Spinal cord (tissue), 10 donors: ENCODE measurements around the gene COL9A3. TPM values are rescaled to one million over a fixed set of nuclear protein-coding genes. Genes with fewer than 3 reads are reported as not detected.

Source experiments
- DNase-seq, 6 donors: peaks; one replicate each; pipeline versions ENCODE4 v3.0.0 to v3.0.0-alpha.2; 2013 to 2015; ENCODE audit warnings: low spot score in 6 of 6, low read depth in 4 of 6
- H3K27ac ChIP-seq: one replicate; pipeline ENCODE4 v1.5.1; 2013; ENCODE audit warnings: low read depth, low read length, control low read depth
- H3K27me3 ChIP-seq: one replicate; pipeline ENCODE4 v1.6.1; 2013; ENCODE audit warnings: low read length; ENCODE audit not compliant: control insufficient read depth, insufficient read depth
- H3K36me3 ChIP-seq: one replicate; pipeline ENCODE4 v1.6.1; 2013; ENCODE audit warnings: low read length; ENCODE audit not compliant: control insufficient read depth, insufficient read depth
- H3K4me1 ChIP-seq: one replicate; pipeline ENCODE4 v1.6.1; 2013; ENCODE audit warnings: low read length; ENCODE audit not compliant: control insufficient read depth, insufficient read depth
- H3K4me3 ChIP-seq: one replicate; pipeline ENCODE4 v1.5.1; 2013; ENCODE audit warnings: low read depth, low read length, control low read depth
- H3K9me3 ChIP-seq: one replicate; pipeline ENCODE4 v1.6.1; 2013; ENCODE audit warnings: low read length; ENCODE audit not compliant: control insufficient read depth, insufficient read depth
- WGBS: methylation state at CpG from one replicate; pipeline ENCODE4 v1.1.5; 2013; ENCODE audit warnings: missing lambda C conversion rate; ENCODE audit not compliant: insufficient coverage; 5-methylcytosine and 5-hydroxymethylcytosine counted together
- polyA plus RNA-seq, 2 donors: library from polyadenylated mRNA; unstranded; fragments of 120-200 nt; gene quantifications; one replicate each; pipeline ENCODE4 v1.2.1, GENCODE V29; 2013; ENCODE audit not compliant: insufficient read length in 2 of 2
- total RNA-seq, 2 donors: library from RNA; depleted of rRNA in 1 of 2; stranded (reverse); fragments of 120-200 nt in 1 of 2; fragments of >200 nt in 1 of 2; gene quantifications; one replicate each; pipeline versions ENCODE4 v1.2.3 to v1.2.4, GENCODE V29; 2013 to 2014
- donor health status: healthy.

The COL9A3 gene
- total and polyA plus RNA-seq, 4 donors: 33.5 to 151 (median 57.4) TPM

- H3K27me3 ChIP-seq: no peaks in the 10 kb centered on the region
- H3K36me3 ChIP-seq: peaks cover 56% of the 10 kb centered on the region
- no peak for DNase-seq
- peaks cover 50% of the 10 kb centered on the region for H3K4me1 ChIP-seq
- no peak overlapping the region for H3K27ac ChIP-seq
- H3K4me3 ChIP-seq: no peak overlapping the region
- no peaks in the 10 kb centered on the region for H3K9me3 ChIP-seq
- WGBS: 87% methylated on average over 16 of the region's 29 CpGs
Observed at GRCh38 chr20:62828511-62829230, 11.8 kb downstream of the COL9A3 start.

DNA sequence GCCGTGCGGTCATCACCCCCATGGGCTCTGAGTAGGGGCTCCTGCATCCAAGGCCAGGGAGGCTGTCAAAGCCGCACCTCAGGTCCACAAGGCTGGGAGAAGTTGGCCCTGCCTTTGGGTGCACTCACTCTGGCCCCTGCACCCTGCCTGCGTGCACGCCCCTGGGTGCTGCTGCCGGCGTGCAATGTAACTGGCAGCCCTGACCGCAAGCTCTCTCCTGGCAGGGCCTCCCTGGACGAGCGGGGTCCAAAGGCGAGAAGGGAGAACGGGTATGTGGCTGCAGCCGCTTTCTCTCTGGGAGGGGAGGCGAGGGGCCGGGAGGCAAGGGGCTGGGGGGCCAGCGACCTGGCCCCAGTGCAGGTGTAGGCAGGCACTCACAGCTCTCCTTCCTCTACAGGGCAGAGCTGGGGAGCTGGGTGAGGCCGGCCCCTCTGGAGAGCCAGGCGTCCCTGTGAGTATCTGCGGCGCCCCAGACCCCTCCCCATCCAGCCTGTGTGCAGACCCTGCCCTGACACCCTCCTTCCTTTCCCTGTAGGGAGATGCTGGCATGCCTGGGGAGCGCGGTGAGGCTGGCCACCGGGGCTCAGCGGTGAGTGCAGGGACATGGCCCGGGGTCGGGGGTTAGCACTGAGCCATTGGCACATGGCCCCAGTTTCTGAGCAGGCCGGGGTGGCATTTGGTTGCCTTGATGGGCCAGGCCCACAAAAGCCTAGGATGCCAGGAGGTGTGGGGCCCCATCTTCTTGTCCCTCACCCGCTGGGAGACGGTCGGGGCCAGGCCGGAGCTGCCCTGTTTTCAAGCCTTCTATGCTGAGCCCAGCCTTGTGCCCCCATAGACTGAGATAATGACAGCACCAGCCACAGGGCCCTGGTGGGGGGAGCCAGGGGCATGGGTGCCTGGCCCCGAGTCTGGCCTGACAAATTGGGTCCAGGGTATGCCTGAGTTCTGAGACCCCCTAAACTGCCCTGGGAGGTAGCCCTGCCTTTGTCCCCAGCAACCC, 12.7 kb downstream of the COL9A3 start:
- no peaks in the 10 kb centered on the region for H3K9me3 ChIP-seq
- H3K27ac ChIP-seq: no peak overlapping the region
- WGBS: 95% methylated on average over 27 of the region's 32 CpGs
- H3K4me3 ChIP-seq: no peak overlapping the region
- H3K36me3 ChIP-seq: peaks cover 51% of the 10 kb centered on the region
- H3K4me1 ChIP-seq: peaks cover 41% of the 10 kb centered on the region
- no peaks in the 10 kb centered on the region for H3K27me3 ChIP-seq
- no peak for DNase-seq

GRCh38 chr20:62830251-62830650, 13.4 kb downstream of the COL9A3 start:
- peaks cover 51% of the 10 kb centered on the region for H3K36me3 ChIP-seq
- WGBS: 98% methylated on average over 8 of the region's 14 CpGs
- H3K9me3 ChIP-seq: no peaks in the 10 kb centered on the region
- no peak overlapping the region for H3K27ac ChIP-seq
- peaks cover 34% of the 10 kb centered on the region for H3K4me1 ChIP-seq
- DNase-seq: no peak
- H3K27me3 ChIP-seq: no peaks in the 10 kb centered on the region
- no peak overlapping the region for H3K4me3 ChIP-seq

DNA sequence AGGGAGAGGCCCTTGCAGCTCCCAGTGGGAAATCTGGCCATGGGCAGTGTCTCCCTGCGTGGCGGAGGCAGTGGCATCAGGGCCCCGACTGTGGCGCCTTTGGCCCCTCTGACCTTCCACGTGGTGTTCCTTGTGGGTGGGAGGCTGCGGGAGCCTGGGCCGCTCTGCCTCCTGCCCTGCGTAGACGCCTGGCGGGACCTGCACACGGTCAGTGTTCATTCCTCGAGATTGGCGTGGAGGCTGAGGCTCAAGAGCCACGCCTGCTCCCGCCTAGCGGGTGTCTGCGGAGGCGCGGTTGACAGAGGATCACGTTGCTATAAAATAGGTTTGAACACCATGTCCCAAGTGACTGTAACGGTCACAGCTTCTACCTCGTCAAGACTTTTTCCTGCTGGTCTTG, 14.0 kb downstream of the COL9A3 start:
- Histone ChIP-seq H3K4me3 (no peak overlapping the region), H3K9me3 (no peaks in the 10 kb centered on the region), H3K36me3 (peaks cover 49% of the 10 kb centered on the region), H3K27ac (no peak overlapping the region), H3K4me1 (peaks cover 28% of the 10 kb centered on the region), H3K27me3 (no peaks in the 10 kb centered on the region)
- no peak for DNase-seq
- WGBS: 84% methylated on average over 21 of the region's 22 CpGs

GRCh38 chr20:62831361-62831788, 14.5 kb downstream of the COL9A3 start:
- no peak for DNase-seq
- no peaks in the 10 kb centered on the region for H3K27me3 ChIP-seq
- 83% methylated on average over 5 of the region's 10 CpGs for WGBS
- no peak overlapping the region for H3K4me3 ChIP-seq
- peaks cover 29% of the 10 kb centered on the region for H3K4me1 ChIP-seq
- peaks cover 49% of the 10 kb centered on the region for H3K36me3 ChIP-seq
- no peaks in the 10 kb centered on the region for H3K9me3 ChIP-seq
- H3K27ac ChIP-seq: no peak overlapping the region

DNA sequence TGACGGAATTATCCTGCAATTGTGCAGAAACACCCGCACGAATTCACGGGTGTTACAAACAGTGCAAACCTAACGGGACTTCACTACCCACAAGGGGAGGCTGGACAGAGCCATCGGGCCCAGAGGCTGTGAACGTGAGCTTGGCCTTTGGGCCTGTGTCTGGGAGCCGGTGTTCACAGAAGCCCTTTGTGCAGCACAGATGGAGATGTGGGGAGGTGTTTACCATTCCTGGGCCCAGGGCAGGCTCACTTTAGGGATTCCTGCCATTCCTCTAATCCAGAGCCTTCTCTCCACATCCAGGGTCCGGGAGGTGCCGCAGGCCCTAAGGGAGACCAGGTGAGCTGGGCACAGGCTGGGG, 15.0 kb downstream of the COL9A3 start:
- Histone ChIP-seq H3K27ac (no peak overlapping the region), H3K4me1 (peaks cover 29% of the 10 kb centered on the region), H3K4me3 (no peak overlapping the region), H3K27me3 (no peaks in the 10 kb centered on the region), H3K9me3 (no peaks in the 10 kb centered on the region), H3K36me3 (peaks cover 47% of the 10 kb centered on the region)
- no peak for DNase-seq
- 73% methylated on average over 8 of the region's 10 CpGs for WGBS

DNA sequence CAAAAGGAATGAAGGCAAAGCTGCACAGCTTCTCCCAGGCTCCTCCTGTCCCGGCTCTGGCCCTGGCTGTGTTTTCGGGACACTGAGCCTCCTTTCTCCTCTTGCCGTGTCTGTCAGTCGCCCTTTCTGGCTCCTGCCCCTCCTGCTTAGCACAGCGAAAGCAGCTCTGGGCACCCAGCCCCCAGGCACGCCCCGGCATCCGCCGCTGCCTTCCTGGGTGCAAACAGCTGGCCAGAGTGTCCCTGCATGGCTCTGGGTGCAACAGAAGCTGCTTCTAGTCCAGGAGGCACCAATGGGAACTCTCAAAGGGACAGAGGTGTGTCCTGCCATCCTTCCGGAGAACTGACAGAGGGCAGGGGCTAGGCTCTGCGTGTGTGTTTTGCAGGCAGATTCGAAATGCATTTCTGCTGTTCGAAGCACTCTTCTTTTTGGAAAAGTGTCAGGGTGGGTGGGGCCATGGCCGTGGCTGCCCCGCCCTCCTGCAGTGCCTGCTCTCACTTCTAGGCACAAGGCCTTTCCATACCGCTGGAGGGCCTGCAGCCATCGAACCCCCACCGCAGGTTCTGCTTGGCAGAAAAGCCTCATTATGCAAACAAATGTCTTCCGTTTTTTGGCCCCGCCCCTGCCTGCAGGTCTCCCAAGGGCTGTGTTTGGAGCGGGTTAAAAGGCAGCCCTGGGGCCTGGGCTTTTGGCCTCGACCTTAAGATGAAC, 15.5 kb downstream of the COL9A3 start:
- H3K4me3 ChIP-seq: no peak overlapping the region
- H3K27me3 ChIP-seq: no peaks in the 10 kb centered on the region
- H3K27ac ChIP-seq: no peak overlapping the region
- peaks cover 46% of the 10 kb centered on the region for H3K36me3 ChIP-seq
- peak in 1 of 6 donors; percentile 71 for DNase-seq
- 43% methylated on average over 21 of the region's 22 CpGs for WGBS
- H3K4me1 ChIP-seq: peaks cover 29% of the 10 kb centered on the region
- H3K9me3 ChIP-seq: no peaks in the 10 kb centered on the region

DNA sequence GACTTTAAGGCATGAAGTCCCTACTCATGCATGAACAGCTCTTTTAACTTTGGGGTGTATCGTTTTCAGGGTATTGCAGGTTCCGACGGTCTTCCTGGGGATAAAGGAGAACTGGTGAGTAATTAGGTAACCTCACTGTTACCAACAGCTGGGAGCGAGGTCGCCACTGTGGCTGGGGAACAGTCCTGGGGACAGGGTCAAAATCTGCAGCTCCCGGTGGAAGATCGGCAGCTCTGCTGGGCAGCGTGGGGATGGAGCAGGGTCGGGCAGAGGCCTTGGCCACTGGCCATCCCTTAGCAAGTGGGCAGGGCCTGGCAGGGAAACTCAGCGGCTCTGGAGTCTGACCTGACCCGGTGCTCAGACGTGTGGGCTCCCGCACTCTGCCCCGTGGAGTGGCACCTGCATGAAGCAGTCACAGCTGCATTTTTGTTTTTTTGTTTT, 16.1 kb downstream of the COL9A3 start:
- Histone ChIP-seq H3K9me3 (no peaks in the 10 kb centered on the region), H3K27ac (no peak overlapping the region), H3K36me3 (peaks cover 41% of the 10 kb centered on the region), H3K4me3 (no peak overlapping the region), H3K4me1 (peaks cover 29% of the 10 kb centered on the region), H3K27me3 (no peaks in the 10 kb centered on the region)
- 45% methylated on average over 13 of the region's 14 CpGs for WGBS
- no peak for DNase-seq

DNA sequence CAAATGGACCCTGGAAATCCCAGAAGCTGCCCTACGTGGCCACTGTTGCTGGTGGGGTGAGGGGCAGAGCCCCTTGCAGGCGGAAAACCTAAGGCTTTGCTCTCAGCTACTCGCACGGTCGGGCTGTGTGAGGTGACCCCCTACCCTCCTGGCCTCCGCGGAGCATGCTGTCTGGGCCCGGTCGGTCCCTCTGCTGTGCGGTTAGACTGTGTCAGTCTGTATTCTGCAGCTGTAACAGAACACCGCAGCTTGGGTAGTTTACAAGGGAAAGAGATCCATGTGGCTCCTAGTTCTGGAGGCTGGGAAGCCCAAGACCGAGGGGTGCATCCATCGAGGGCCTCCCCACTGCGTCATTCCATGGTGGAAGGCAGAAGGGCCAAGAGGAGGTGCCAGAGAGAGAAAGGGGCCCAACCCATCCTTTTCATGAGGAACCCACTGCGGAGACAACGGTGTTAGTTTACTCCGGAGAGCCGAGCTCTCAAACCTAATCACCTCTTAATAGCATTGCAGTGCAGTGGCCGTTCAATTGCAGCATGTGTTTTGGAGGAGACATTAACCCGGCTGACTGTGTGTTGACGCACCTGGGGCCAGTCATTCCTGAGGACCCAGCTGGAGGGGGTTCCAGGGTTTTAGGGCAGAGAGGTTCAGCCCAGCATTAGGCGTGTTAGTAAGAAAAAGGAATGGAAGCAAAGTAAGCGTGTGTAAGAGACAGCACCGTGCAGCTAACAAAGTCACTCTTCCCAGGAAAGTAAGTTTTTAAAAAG, 18.3 kb downstream of the COL9A3 start:
- H3K27ac ChIP-seq: no peak overlapping the region
- H3K27me3 ChIP-seq: no peaks in the 10 kb centered on the region
- no peak for DNase-seq
- no peaks in the 10 kb centered on the region for H3K9me3 ChIP-seq
- WGBS: 79% methylated on average over 18 of the region's 24 CpGs
- H3K36me3 ChIP-seq: peaks cover 30% of the 10 kb centered on the region
- peaks cover 28% of the 10 kb centered on the region for H3K4me1 ChIP-seq
- H3K4me3 ChIP-seq: no peak overlapping the region
